Activated CD8-positive, alpha-beta T cell treated with anti-CD3 and anti-CD28 coated beads, Interleukin-2, amount 10 ng/mL, durations not matched to agents 7 days and 5 days (primary cell): ENCODE data around the gene DMC1. TPM values are rescaled to one million over a fixed set of nuclear protein-coding genes. Genes with fewer than 3 reads are reported as not detected.
A peak's percentile ranks its signal among the peaks of the same experiment; 100 is the strongest.

ENCODE experiments used
- ATAC-seq: fragments of 150-1000 bp; cut with Tn5 transposase; one replicate; pipeline ENCODE4 v1.10.0; 2021; ENCODE audit warnings: moderate library complexity
- CTCF ChIA-PET: fragments of 350-600 bp; sonication (Branson Sonifier 250); formaldehyde crosslinking; loops from one replicate; lab custom pipeline; 2021; ENCODE audit warnings: antibody characterized with exemption; lab: Charles Lee
- POLR2A ChIA-PET: fragments of 350-600 bp; sonication (Branson Sonifier 250); formaldehyde crosslinking; loops from one replicate; lab custom pipeline; 2021; ENCODE audit warnings: antibody characterized with exemption; lab: Charles Lee
- DNase-seq: peaks from one replicate; pipeline ENCODE4 v3.0.0-alpha.2; 2020
- H3K27ac Mint-ChIP-seq: one replicate; pipeline ENCODE4 v1.8.0; 2021; ENCODE audit warnings: mild to moderate bottlenecking, mixed read lengths
- H3K27me3 Mint-ChIP-seq: one replicate; pipeline ENCODE4 v1.8.0; 2021; ENCODE audit warnings: low read depth, mixed read lengths
- H3K36me3 Mint-ChIP-seq: one replicate; pipeline ENCODE4 v1.8.0; 2021; ENCODE audit warnings: low read depth, mixed read lengths
- H3K4me1 Mint-ChIP-seq: one replicate; pipeline ENCODE4 v1.8.0; 2021; ENCODE audit warnings: low read depth, mixed read lengths
- H3K4me3 Mint-ChIP-seq: one replicate; pipeline ENCODE4 v1.8.0; 2021; ENCODE audit warnings: mild to moderate bottlenecking, mixed read lengths
- H3K9me3 Mint-ChIP-seq: one replicate; pipeline ENCODE4 v1.8.0; 2022; ENCODE audit warnings: mixed read lengths; ENCODE audit not compliant: insufficient read depth
- total RNA-seq, 2 experiments: library from RNA; stranded (reverse); gene quantifications; one replicate each; pipeline ENCODE4 v1.2.3, GENCODE V29; 2021

DMC1 gene
- total RNA-seq, 2 experiments from 2014 or later: 10.1 to 12.1 TPM

GRCh38 chr22:38491707-38492348 lies 78.2 kb downstream of the DMC1 start:
- no peak for DNase-seq
- ATAC-seq: no peak
- POLR2A ChIA-PET: no interaction called here
- CTCF ChIA-PET: interaction anchor here (1.4 to 1.5 kb wide), 2 partner anchors 10 to 233 kb away, joined by 3 read pairs; no protein-coding TSS in a partner anchor
- peaks cover 57% of the 10 kb centered on the region for H3K4me1 Mint-ChIP-seq
- peaks cover 88% of the 10 kb centered on the region for H3K36me3 Mint-ChIP-seq
- H3K27me3 Mint-ChIP-seq: no peaks in the 10 kb centered on the region
- no peak overlapping the region for H3K27ac Mint-ChIP-seq
- H3K4me3 Mint-ChIP-seq: no peak overlapping the region
- H3K9me3 Mint-ChIP-seq: no peaks in the 10 kb centered on the region

- Mint-ChIP-seq H3K27me3 (no peaks in the 10 kb centered on the region), H3K4me1 (peaks cover 62% of the 10 kb centered on the region), H3K36me3 (peaks cover 90% of the 10 kb centered on the region), H3K9me3 (no peaks in the 10 kb centered on the region), H3K27ac (peak overlapping the region; percentile 65), H3K4me3 (no peak overlapping the region)
- ChIA-PET POLR2A (interaction anchor here (1.0 to 1.7 kb wide), 3 partner anchors 9 to 16 kb away, joined by 3 to 6 read pairs (median 4); no protein-coding TSS in a partner anchor), CTCF (interaction anchor here (1.0 to 1.5 kb wide), 6 partner anchors 11 to 207 kb away, joined by 3 to 4 read pairs (median 3); no protein-coding TSS in a partner anchor)
- DNase-seq: no peak
- no peak for ATAC-seq
Observed at GRCh38 chr22:38490915-38491314, 79.1 kb downstream of the DMC1 start.

GRCh38 chr22:38490475-38490874 lies 79.5 kb downstream of the DMC1 start:
- no peak overlapping the region for H3K4me3 Mint-ChIP-seq
- no peaks in the 10 kb centered on the region for H3K27me3 Mint-ChIP-seq
- peaks cover 62% of the 10 kb centered on the region for H3K4me1 Mint-ChIP-seq
- no peaks in the 10 kb centered on the region for H3K9me3 Mint-ChIP-seq
- ChIA-PET POLR2A (interaction anchor here (1.0 to 1.7 kb wide), 3 partner anchors 9 to 15 kb away, joined by 3 to 6 read pairs (median 4); no protein-coding TSS in a partner anchor), CTCF (interaction anchor here (1.0 to 1.5 kb wide), 6 partner anchors 8 to 208 kb away, joined by 3 to 5 read pairs (median 4); no protein-coding TSS in a partner anchor)
- no peak for DNase-seq
- peaks cover 90% of the 10 kb centered on the region for H3K36me3 Mint-ChIP-seq
- peak overlapping the region; percentile 65 for H3K27ac Mint-ChIP-seq
- ATAC-seq: no peak

GRCh38 chr22:38489561-38490145 lies 80.3 kb downstream of the DMC1 start:
- ATAC-seq: no peak
- H3K27ac Mint-ChIP-seq: no peak overlapping the region
- H3K4me1 Mint-ChIP-seq: peaks cover 58% of the 10 kb centered on the region
- peaks cover 88% of the 10 kb centered on the region for H3K36me3 Mint-ChIP-seq
- no peaks in the 10 kb centered on the region for H3K27me3 Mint-ChIP-seq
- DNase-seq: no peak
- H3K4me3 Mint-ChIP-seq: no peak overlapping the region
- ChIA-PET POLR2A (interaction anchor here (1.7 kb wide), 1 partner anchor 14 kb away, joined by 6 read pairs; no protein-coding TSS in a partner anchor), CTCF (interaction anchor here (1.0 to 2.0 kb wide), 7 partner anchors 9 to 209 kb away, joined by 3 to 10 read pairs (median 4); no protein-coding TSS in a partner anchor)
- no peaks in the 10 kb centered on the region for H3K9me3 Mint-ChIP-seq

- DNase-seq (no peak), ATAC-seq (no peak)
- ChIA-PET POLR2A (interaction anchor here (1.7 kb wide), 1 partner anchor 14 kb away, joined by 6 read pairs; no protein-coding TSS in a partner anchor), CTCF (interaction anchor here (0.8 to 2.7 kb wide), 4 partner anchors 9 to 437 kb away, joined by 5 to 10 read pairs (median 7); no protein-coding TSS in a partner anchor)
- Mint-ChIP-seq H3K9me3 (no peaks in the 10 kb centered on the region), H3K4me1 (peaks cover 53% of the 10 kb centered on the region), H3K27ac (no peak overlapping the region), H3K27me3 (no peaks in the 10 kb centered on the region), H3K36me3 (peaks cover 88% of the 10 kb centered on the region), H3K4me3 (no peak overlapping the region)
Observed at GRCh38 chr22:38489142-38489541, 80.8 kb downstream of the DMC1 start.

GRCh38 chr22:38487946-38488345 lies 82.0 kb downstream of the DMC1 start:
- Mint-ChIP-seq H3K27me3 (no peaks in the 10 kb centered on the region), H3K4me3 (no peak overlapping the region), H3K4me1 (peaks cover 42% of the 10 kb centered on the region), H3K36me3 (peaks cover 88% of the 10 kb centered on the region), H3K9me3 (no peaks in the 10 kb centered on the region), H3K27ac (no peak overlapping the region)
- CTCF ChIA-PET: interaction anchor here (1.0 to 2.7 kb wide), 3 partner anchors 10 to 84 kb away, joined by 5 to 10 read pairs (median 9); no protein-coding TSS in a partner anchor
- DNase-seq (no peak), ATAC-seq (no peak)
- POLR2A ChIA-PET: interaction anchor here (1.1 kb wide), 2 partner anchors 11 to 85 kb away, joined by 3 read pairs; no protein-coding TSS in a partner anchor

GRCh38 chr22:38485783-38486182 lies 84.2 kb downstream of the DMC1 start:
- POLR2A ChIA-PET: interaction anchor here (0.8 to 1.1 kb wide), 2 partner anchors 8 to 23 kb away, joined by 3 read pairs; no protein-coding TSS in a partner anchor
- ATAC-seq (no peak), DNase-seq (no peak)
- peaks cover 33% of the 10 kb centered on the region for H3K4me1 Mint-ChIP-seq
- no peak overlapping the region for H3K27ac Mint-ChIP-seq
- H3K36me3 Mint-ChIP-seq: peaks cover 91% of the 10 kb centered on the region
- CTCF ChIA-PET: interaction anchor here (3.4 kb wide), 1 partner anchor 86 kb away, joined by 11 read pairs; no protein-coding TSS in a partner anchor
- H3K4me3 Mint-ChIP-seq: no peak overlapping the region
- no peaks in the 10 kb centered on the region for H3K27me3 Mint-ChIP-seq
- no peaks in the 10 kb centered on the region for H3K9me3 Mint-ChIP-seq

- Mint-ChIP-seq H3K36me3 (peaks cover 82% of the 10 kb centered on the region), H3K9me3 (no peaks in the 10 kb centered on the region), H3K27me3 (no peaks in the 10 kb centered on the region), H3K4me1 (peaks cover 20% of the 10 kb centered on the region), H3K4me3 (no peak overlapping the region), H3K27ac (no peak overlapping the region)
- POLR2A ChIA-PET: interaction anchor here (0.8 to 1.3 kb wide), 2 partner anchors 10 to 19 kb away, joined by 3 read pairs; no protein-coding TSS in a partner anchor
- DNase-seq: no peak
- no peak for ATAC-seq
- CTCF ChIA-PET: interaction anchor here (1.2 to 3.4 kb wide), 2 partner anchors 87 to 432 kb away, joined by 3 to 11 read pairs; no protein-coding TSS in a partner anchor
Observed at GRCh38 chr22:38484244-38484643, 85.7 kb downstream of the DMC1 start.

GRCh38 chr22:38482662-38483308 lies 87.2 kb downstream of the DMC1 start:
- Mint-ChIP-seq H3K27me3 (no peaks in the 10 kb centered on the region), H3K27ac (no peak overlapping the region)
- no peak for ATAC-seq

GRCh38 chr22:38481871-38482332 lies 88.1 kb downstream of the DMC1 start:
- H3K36me3 Mint-ChIP-seq: peaks cover 67% of the 10 kb centered on the region
- peaks cover 14% of the 10 kb centered on the region for H3K4me1 Mint-ChIP-seq
- H3K27me3 Mint-ChIP-seq: no peaks in the 10 kb centered on the region
- POLR2A ChIA-PET: interaction anchor here (0.7 to 0.8 kb wide), 3 partner anchors 9 to 48 kb away, joined by 3 to 4 read pairs (median 3); no protein-coding TSS in a partner anchor
- no peaks in the 10 kb centered on the region for H3K9me3 Mint-ChIP-seq
- H3K27ac Mint-ChIP-seq: no peak overlapping the region
- CTCF ChIA-PET: interaction anchor here (1.2 kb wide), 1 partner anchor 13 kb away, joined by 3 read pairs; no protein-coding TSS in a partner anchor
- no peak for DNase-seq
- H3K4me3 Mint-ChIP-seq: no peak overlapping the region
- no peak for ATAC-seq

More at GRCh38 chr22:38482662-38483308, 87.2 kb downstream of the DMC1 start:
- CTCF ChIA-PET: no interaction called here
- Mint-ChIP-seq H3K9me3 (no peaks in the 10 kb centered on the region), H3K36me3 (peaks cover 72% of the 10 kb centered on the region), H3K4me1 (peaks cover 15% of the 10 kb centered on the region), H3K4me3 (no peak overlapping the region)
- POLR2A ChIA-PET: interaction anchor here (0.8 kb wide), 1 partner anchor 20 kb away, joined by 3 read pairs; no protein-coding TSS in a partner anchor
- no peak for DNase-seq
